ENCODE measurements around the gene CERCAM. TPM values are rescaled to one million over a fixed set of nuclear protein-coding genes. Genes with fewer than 3 reads are reported as not detected.

Gene CERCAM
- total and polyA plus RNA-seq, 2 experiments from 2014 or later = 49.2 to 117 TPM

- Histone ChIP-seq H3K36me3 (replicated peaks; ENCODE audit: insufficient read depth, low read depth) (no peaks in the 10 kb centered on the region), H3K27ac (no peak overlapping the region), H3K9me2 (replicated peaks; ENCODE audit: insufficient read depth) (no peaks in the 10 kb centered on the region), H3K4me1 (ENCODE audit: insufficient read depth) (no peaks in the 10 kb centered on the region), H3K4me2 (no peak overlapping the region), H4K20me1 (ENCODE audit: insufficient read depth, poor library complexity, severe bottlenecking) (no peaks in the 10 kb centered on the region), H3K9me3 (ENCODE audit: low read depth) (no peaks in the 10 kb centered on the region), H3K27me3 (peaks cover 22% of the 10 kb centered on the region), H3K79me2 (no peaks in the 10 kb centered on the region), H3K4me3 (no peak overlapping the region), H2AFZ (no peak overlapping the region)
- DNase-seq (ENCODE audit: low spot score) = no peak
- TF ChIP-seq EZH2phosphoT487 (IDR thresholded peaks at IDR 0.05; ENCODE audit: low read depth, severe bottlenecking, unreplicated experiment) (no peak), EZH2 (IDR thresholded peaks at IDR 0.05; ENCODE audit: borderline replicate concordance) (no peak)
- TF ChIP-seq, protein P1, sequence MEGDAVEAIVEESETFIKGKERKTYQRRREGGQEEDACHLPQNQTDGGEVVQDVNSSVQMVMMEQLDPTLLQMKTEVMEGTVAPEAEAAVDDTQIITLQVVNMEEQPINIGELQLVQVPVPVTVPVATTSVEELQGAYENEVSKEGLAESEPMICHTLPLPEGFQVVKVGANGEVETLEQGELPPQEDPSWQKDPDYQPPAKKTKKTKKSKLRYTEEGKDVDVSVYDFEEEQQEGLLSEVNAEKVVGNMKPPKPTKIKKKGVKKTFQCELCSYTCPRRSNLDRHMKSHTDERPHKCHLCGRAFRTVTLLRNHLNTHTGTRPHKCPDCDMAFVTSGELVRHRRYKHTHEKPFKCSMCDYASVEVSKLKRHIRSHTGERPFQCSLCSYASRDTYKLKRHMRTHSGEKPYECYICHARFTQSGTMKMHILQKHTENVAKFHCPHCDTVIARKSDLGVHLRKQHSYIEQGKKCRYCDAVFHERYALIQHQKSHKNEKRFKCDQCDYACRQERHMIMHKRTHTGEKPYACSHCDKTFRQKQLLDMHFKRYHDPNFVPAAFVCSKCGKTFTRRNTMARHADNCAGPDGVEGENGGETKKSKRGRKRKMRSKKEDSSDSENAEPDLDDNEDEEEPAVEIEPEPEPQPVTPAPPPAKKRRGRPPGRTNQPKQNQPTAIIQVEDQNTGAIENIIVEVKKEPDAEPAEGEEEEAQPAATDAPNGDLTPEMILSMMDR (IDR thresholded peaks at IDR 0.05; ENCODE audit: poor library complexity) = no peak
- WGBS (ENCODE audit: low lambda C conversion rate, missing lambda C conversion rate) = 89% methylated on average over 17 of the region's 18 CpGs
Observed at GRCh38 chr9:128385496-128386460, 34.9 kb upstream of the CERCAM start.

GRCh38 chr9:128388150-128388549 is 32.5 kb upstream of the CERCAM start:
- H3K4me3 ChIP-seq = no peak overlapping the region
- H3K9me2 ChIP-seq (replicated peaks; ENCODE audit: insufficient read depth) = no peaks in the 10 kb centered on the region
- H4K20me1 ChIP-seq (ENCODE audit: insufficient read depth, poor library complexity, severe bottlenecking) = peaks cover 12% of the 10 kb centered on the region
- H2AFZ ChIP-seq = no peak overlapping the region
- WGBS (ENCODE audit: low lambda C conversion rate, missing lambda C conversion rate) = 95% methylated on average over 10 of the region's 10 CpGs
- H3K27ac ChIP-seq = no peak overlapping the region
- no peak for DNase-seq (ENCODE audit: low spot score)
- peaks cover 46% of the 10 kb centered on the region for H3K27me3 ChIP-seq
- H3K4me1 ChIP-seq (ENCODE audit: insufficient read depth) = peaks cover 7% of the 10 kb centered on the region
- no peaks in the 10 kb centered on the region for H3K36me3 ChIP-seq (replicated peaks; ENCODE audit: insufficient read depth, low read depth)
- TF ChIP-seq EZH2 (IDR thresholded peaks at IDR 0.05; ENCODE audit: borderline replicate concordance) (no peak), EZH2phosphoT487 (IDR thresholded peaks at IDR 0.05; ENCODE audit: low read depth, severe bottlenecking, unreplicated experiment) (no peak)
- TF ChIP-seq, protein P1 (IDR thresholded peaks at IDR 0.05; ENCODE audit: poor library complexity) = no peak
- H3K79me2 ChIP-seq = no peaks in the 10 kb centered on the region
- H3K4me2 ChIP-seq = no peak overlapping the region
- H3K9me3 ChIP-seq (ENCODE audit: low read depth) = no peaks in the 10 kb centered on the region

- no peaks in the 10 kb centered on the region for H3K36me3 ChIP-seq (replicated peaks; ENCODE audit: insufficient read depth, low read depth)
- H2AFZ ChIP-seq = no peak overlapping the region
- H3K4me2 ChIP-seq = no peak overlapping the region
- H3K9me3 ChIP-seq (ENCODE audit: low read depth) = no peaks in the 10 kb centered on the region
- no peak for TF ChIP-seq EZH2phosphoT487 (IDR thresholded peaks at IDR 0.05; ENCODE audit: low read depth, severe bottlenecking, unreplicated experiment)
- TF ChIP-seq EZH2 (IDR thresholded peaks at IDR 0.05; ENCODE audit: borderline replicate concordance) = no peak
- TF ChIP-seq, protein P1 (IDR thresholded peaks at IDR 0.05; ENCODE audit: poor library complexity) = no peak
- no peaks in the 10 kb centered on the region for H3K79me2 ChIP-seq
- no peak for DNase-seq (ENCODE audit: low spot score)
- peaks cover 12% of the 10 kb centered on the region for H4K20me1 ChIP-seq (ENCODE audit: insufficient read depth, poor library complexity, severe bottlenecking)
- WGBS (ENCODE audit: low lambda C conversion rate, missing lambda C conversion rate) = 87% methylated on average over 13 of the region's 13 CpGs
- no peaks in the 10 kb centered on the region for H3K9me2 ChIP-seq (replicated peaks; ENCODE audit: insufficient read depth)
- peaks cover 60% of the 10 kb centered on the region for H3K27me3 ChIP-seq
- no peak overlapping the region for H3K4me3 ChIP-seq
- H3K27ac ChIP-seq = no peak overlapping the region
- peaks cover 7% of the 10 kb centered on the region for H3K4me1 ChIP-seq (ENCODE audit: insufficient read depth)
Observed at GRCh38 chr9:128389395-128390149, 31.1 kb upstream of the CERCAM start.
